CD14-positive monocyte (primary cell): Measurements from ENCODE around the gene TPPP. TPM values are rescaled to one million over a fixed set of nuclear protein-coding genes. Genes with fewer than 3 reads are reported as not detected.
A peak's percentile ranks its signal among the peaks of the same experiment; 100 is the strongest.

Experiments
- DNase-seq, 3 donors: peaks; one replicate each; pipeline ENCODE4 v3.0.0-alpha.2; 2011 to 2022
- H2AFZ ChIP-seq: 2 replicates; pipeline ENCODE4 v1.6.0; 2012; ENCODE audit warnings: mild to moderate bottlenecking, low read depth, low read length, inconsistent platforms; ENCODE audit not compliant: insufficient read depth, poor library complexity, severe bottlenecking
- H3K27ac ChIP-seq, 2 donors: 1 replicate in 1 of 2; 2 replicates in 1 of 2; pipeline ENCODE4 v1.5.1; 2012 to 2013; ENCODE audit warnings: low read length in 2 of 2, control low read depth in 1 of 2, inconsistent platforms in 1 of 2, low read depth in 1 of 2, mild to moderate bottlenecking in 1 of 2
- H3K27me3 ChIP-seq, 2 donors: one replicate each; pipeline versions ENCODE4 v1.6.0 to v1.6.1; 2011 to 2013; ENCODE audit warnings: low read length in 2 of 2; ENCODE audit not compliant: control insufficient read depth in 2 of 2, insufficient read depth in 2 of 2
- H3K36me3 ChIP-seq, 2 donors: replicated peaks in 1 of 2; 1 replicate in 1 of 2; 2 replicates in 1 of 2; pipeline versions ENCODE4 v1.5.1 to v1.6.1; 2012 to 2013; ENCODE audit warnings: low read length in 2 of 2, control low read depth in 1 of 2, inconsistent platforms in 1 of 2, mild to moderate bottlenecking in 1 of 2; ENCODE audit not compliant: insufficient read depth in 2 of 2, control insufficient read depth in 1 of 2
- H3K4me1 ChIP-seq, 2 donors: 1 replicate in 1 of 2; 2 replicates in 1 of 2; pipeline versions ENCODE4 v1.5.1 to v1.6.1; 2012 to 2013; ENCODE audit warnings: low read length in 2 of 2, control low read depth in 1 of 2, inconsistent platforms in 1 of 2, mild to moderate bottlenecking in 1 of 2, moderate library complexity in 1 of 2; ENCODE audit not compliant: insufficient read depth in 2 of 2, control insufficient read depth in 1 of 2
- H3K4me2 ChIP-seq: replicated peaks from 2 replicates; pipeline ENCODE3; 2012; ENCODE audit warnings: low read length, moderate library complexity, mild to moderate bottlenecking; ENCODE audit not compliant: poor library complexity, severe bottlenecking; ENCODE audit errors: extremely low read depth
- H3K4me3 ChIP-seq, 3 experiments: fragments of 200-600 bp in 1 of 3; sonication (generic) in 1 of 3; replicated peaks in 1 of 3; 1 replicate in 2 of 3; 2 replicates in 1 of 3; pipeline ENCODE4 v1.5.1; 2011 to 2013; ENCODE audit warnings: low read length in 3 of 3, mild to moderate bottlenecking in 3 of 3, control low read depth in 2 of 3, low read depth in 2 of 3, inconsistent platforms in 1 of 3, moderate library complexity in 1 of 3
- H3K79me2 ChIP-seq: 2 replicates; pipeline ENCODE4 v1.6.0; 2012; ENCODE audit warnings: mild to moderate bottlenecking, control low read depth, inconsistent platforms, low read length, moderate library complexity; ENCODE audit not compliant: insufficient read depth
- H3K9ac ChIP-seq: 2 replicates; pipeline ENCODE4 v1.6.0; 2017; ENCODE audit warnings: low read length, mild to moderate bottlenecking; ENCODE audit not compliant: insufficient read depth, poor library complexity, severe bottlenecking
- H3K9me3 ChIP-seq, 2 donors: replicated peaks in 1 of 2; 1 replicate in 1 of 2; 2 replicates in 1 of 2; pipeline versions ENCODE4 v1.5.1 to v1.6.1; 2012 to 2013; ENCODE audit warnings: low read length in 2 of 2, control low read depth in 1 of 2; ENCODE audit not compliant: control insufficient read depth in 1 of 2, insufficient read depth in 1 of 2
- H4K20me1 ChIP-seq: 2 replicates; pipeline ENCODE4 v1.6.0; 2012; ENCODE audit warnings: mild to moderate bottlenecking, low read length, control low read depth, moderate library complexity; ENCODE audit not compliant: insufficient read depth
- H3K27ac Mint-ChIP-seq, 7 donors: one replicate each; pipeline ENCODE4 v1.8.0; 2020; ENCODE audit warnings: mild to moderate bottlenecking in 7 of 7, mixed read lengths in 7 of 7, moderate library complexity in 6 of 7, inconsistent platforms in 2 of 7
- H3K27me3 Mint-ChIP-seq, 3 donors: one replicate each; pipeline ENCODE4 v1.8.0; 2021 to 2022; ENCODE audit warnings: low read depth in 3 of 3, mild to moderate bottlenecking in 3 of 3, mixed read lengths in 3 of 3, moderate library complexity in 3 of 3, inconsistent platforms in 1 of 3
- H3K36me3 Mint-ChIP-seq, 2 donors: one replicate each; pipeline ENCODE4 v1.8.0; 2020; ENCODE audit warnings: mixed read lengths in 2 of 2, inconsistent platforms in 1 of 2, mild to moderate bottlenecking in 1 of 2
- H3K4me1 Mint-ChIP-seq: one replicate; pipeline ENCODE4 v1.8.0; 2020; ENCODE audit warnings: mild to moderate bottlenecking, mixed read lengths
- H3K4me3 Mint-ChIP-seq, 2 donors: one replicate each; pipeline ENCODE4 v1.8.0; 2020; ENCODE audit warnings: mild to moderate bottlenecking in 2 of 2, mixed read lengths in 2 of 2, moderate library complexity in 1 of 2
- H3K9me3 Mint-ChIP-seq, 7 donors: one replicate each; pipeline ENCODE4 v1.8.0; 2020 to 2022; ENCODE audit warnings: mixed read lengths in 7 of 7, mild to moderate bottlenecking in 6 of 7, moderate library complexity in 6 of 7, inconsistent platforms in 2 of 7
- WGBS: methylation state at CpG from one replicate; pipeline ENCODE4 v1.1.5; 2013; ENCODE audit warnings: missing lambda C conversion rate; ENCODE audit not compliant: insufficient coverage; 5-methylcytosine and 5-hydroxymethylcytosine counted together
- intact Hi-C, 2 donors: fragments of 100-400 bp; cut with micrococcal nuclease; formaldehyde crosslinking; loops; one replicate each; pipeline versions ENCODE4 v1.15.0 to v1.15.1; 2023
- polyA plus RNA-seq, 3 donors: library from polyadenylated mRNA; depleted of rRNA in 1 of 3; unstranded in 2 of 3; stranded (reverse) in 1 of 3; fragments of 300-500 nt in 2 of 3; fragments of >200 nt in 1 of 3; fragmentation: Illumina TruSeq in 2 of 3; gene quantifications; 1 replicate in 2 of 3; 2 replicates in 1 of 3; pipeline ENCODE4 v1.2.3, GENCODE V29; 2012 to 2021
- TF ChIP-seq, protein P1 (sequence below): fragments of 200-600 bp; IDR thresholded peaks from one replicate; pipeline ENCODE4 v1.8.0; 2022; ENCODE audit warnings: antibody characterized with exemption, mild to moderate bottlenecking

Gene TPPP
- polyA plus RNA-seq, 3 donors, result 0.02 to 0.17 (median 0.06) TPM

DNA sequence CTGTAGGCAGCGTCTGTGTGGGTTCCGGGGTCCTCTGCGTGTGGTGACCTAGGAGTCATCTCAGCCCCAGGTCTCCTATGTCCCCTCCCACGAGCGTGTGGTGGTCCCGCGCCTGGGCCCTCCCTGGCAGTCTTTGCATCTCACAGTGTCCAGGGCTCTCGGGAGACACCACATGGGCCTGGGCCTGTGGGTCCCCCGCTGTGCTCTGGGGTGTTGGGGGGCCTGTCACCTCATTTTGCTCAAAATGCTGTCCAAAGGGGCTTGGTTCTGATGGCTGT is 54.0 kb downstream of the TPPP start:
- Histone ChIP-seq H3K79me2 (no peaks in the 10 kb centered on the region), H3K36me3 (peaks cover 39 to 74% of the 10 kb centered on the region in 2 donors), H3K4me2 (no peak overlapping the region), H4K20me1 (no peaks in the 10 kb centered on the region), H3K9me3 (peaks cover 0 to 6% of the 10 kb centered on the region in 2 donors), H3K27me3 (no peaks in the 10 kb centered on the region), H3K9ac (no peak overlapping the region), H3K4me1 (no peaks in the 10 kb centered on the region), H3K27ac (no peak overlapping the region), H3K4me3 (no peak overlapping the region), H2AFZ (no peak overlapping the region)
- Mint-ChIP-seq H3K27me3 (peaks cover 0 to 2% (median 0%) of the 10 kb centered on the region in 3 donors), H3K4me3 (no peak overlapping the region), H3K4me1 (no peaks in the 10 kb centered on the region), H3K36me3 (peaks cover 61 to 89% of the 10 kb centered on the region in 2 donors), H3K9me3 (peaks cover 0 to 3% (median 2%) of the 10 kb centered on the region in 7 donors), H3K27ac (no peak overlapping the region)
- no peak for DNase-seq
- TF ChIP-seq, protein P1, sequence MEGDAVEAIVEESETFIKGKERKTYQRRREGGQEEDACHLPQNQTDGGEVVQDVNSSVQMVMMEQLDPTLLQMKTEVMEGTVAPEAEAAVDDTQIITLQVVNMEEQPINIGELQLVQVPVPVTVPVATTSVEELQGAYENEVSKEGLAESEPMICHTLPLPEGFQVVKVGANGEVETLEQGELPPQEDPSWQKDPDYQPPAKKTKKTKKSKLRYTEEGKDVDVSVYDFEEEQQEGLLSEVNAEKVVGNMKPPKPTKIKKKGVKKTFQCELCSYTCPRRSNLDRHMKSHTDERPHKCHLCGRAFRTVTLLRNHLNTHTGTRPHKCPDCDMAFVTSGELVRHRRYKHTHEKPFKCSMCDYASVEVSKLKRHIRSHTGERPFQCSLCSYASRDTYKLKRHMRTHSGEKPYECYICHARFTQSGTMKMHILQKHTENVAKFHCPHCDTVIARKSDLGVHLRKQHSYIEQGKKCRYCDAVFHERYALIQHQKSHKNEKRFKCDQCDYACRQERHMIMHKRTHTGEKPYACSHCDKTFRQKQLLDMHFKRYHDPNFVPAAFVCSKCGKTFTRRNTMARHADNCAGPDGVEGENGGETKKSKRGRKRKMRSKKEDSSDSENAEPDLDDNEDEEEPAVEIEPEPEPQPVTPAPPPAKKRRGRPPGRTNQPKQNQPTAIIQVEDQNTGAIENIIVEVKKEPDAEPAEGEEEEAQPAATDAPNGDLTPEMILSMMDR, result no peak
- 97% methylated on average over 9 of the region's 9 CpGs for WGBS
- intact Hi-C loops, result no loop called here

GRCh38 chr5:638501-639252 is 54.5 kb downstream of the TPPP start:
- no peaks in the 10 kb centered on the region for H3K4me1 ChIP-seq
- no peak overlapping the region for H3K4me2 ChIP-seq
- no peak overlapping the region for H3K9ac ChIP-seq
- intact Hi-C loops, result no loop called here
- H3K27me3 Mint-ChIP-seq, result peaks cover 0 to 2% (median 0%) of the 10 kb centered on the region in 3 donors
- no peaks in the 10 kb centered on the region for H4K20me1 ChIP-seq
- H3K9me3 ChIP-seq, result peaks cover 0 to 6% of the 10 kb centered on the region in 2 donors
- no peaks in the 10 kb centered on the region for H3K27me3 ChIP-seq
- H3K4me3 Mint-ChIP-seq, result no peak overlapping the region
- H3K27ac Mint-ChIP-seq, result peak overlapping the region in 1 of 7 donors; percentile 33
- no peak for DNase-seq
- WGBS, result 96% methylated on average over 27 of the region's 29 CpGs
- peaks cover 39 to 71% of the 10 kb centered on the region in 2 donors for H3K36me3 ChIP-seq
- H2AFZ ChIP-seq, result no peak overlapping the region
- no peaks in the 10 kb centered on the region for H3K4me1 Mint-ChIP-seq
- no peaks in the 10 kb centered on the region for H3K79me2 ChIP-seq
- H3K36me3 Mint-ChIP-seq, result peaks cover 60 to 91% of the 10 kb centered on the region in 2 donors
- H3K9me3 Mint-ChIP-seq, result peaks cover 0 to 3% (median 2%) of the 10 kb centered on the region in 7 donors
- TF ChIP-seq, protein P1, result no peak
- H3K4me3 ChIP-seq, result no peak overlapping the region
- no peak overlapping the region for H3K27ac ChIP-seq
